A673 (cell line): Measurements from ENCODE around the gene METTL25B.

Source experiments
- CTCF ChIP-seq: fragments of 300-800, 200-600 bp; sonication (generic); conservative IDR thresholded peaks from 2 replicates; pipeline ENCODE4 v1.5.1; 2017; ENCODE audit warnings: low read depth, mild to moderate bottlenecking, antibody characterized with exemption, low read length, moderate library complexity, mixed read lengths
- EZH2 ChIP-seq: fragments of 200-600 bp; sonication (generic); IDR thresholded peaks from 2 replicates; pipeline ENCODE4 v1.6.1; 2017; ENCODE audit warnings: borderline replicate concordance, low read depth, mild to moderate bottlenecking, mixed read lengths, antibody characterized with exemption, low read length; ENCODE audit not compliant: poor library complexity, severe bottlenecking

GRCh38 chr1:156691665-156692440 is 36.4 kb upstream of the METTL25B start:
- TF ChIP-seq CTCF, result no peak
- no peak for TF ChIP-seq EZH2
